Activated CD8-positive, alpha-beta memory T cell treated with anti-CD3 and anti-CD28 coated beads for 4 hours (primary cell): Measurements from ENCODE around the gene STAT3.
"Not testable (repeated sequence)": the region's sequence is repeated elsewhere in the genome, so short reads cannot be mapped to it uniquely, and the experiment has no call there.

Source experiments
- DNase-seq, 2 donors: peaks; one replicate each; pipeline ENCODE4 v3.0.0-alpha.2; 2020; ENCODE audit warnings: low read depth in 2 of 2

Gene STAT3

DNA sequence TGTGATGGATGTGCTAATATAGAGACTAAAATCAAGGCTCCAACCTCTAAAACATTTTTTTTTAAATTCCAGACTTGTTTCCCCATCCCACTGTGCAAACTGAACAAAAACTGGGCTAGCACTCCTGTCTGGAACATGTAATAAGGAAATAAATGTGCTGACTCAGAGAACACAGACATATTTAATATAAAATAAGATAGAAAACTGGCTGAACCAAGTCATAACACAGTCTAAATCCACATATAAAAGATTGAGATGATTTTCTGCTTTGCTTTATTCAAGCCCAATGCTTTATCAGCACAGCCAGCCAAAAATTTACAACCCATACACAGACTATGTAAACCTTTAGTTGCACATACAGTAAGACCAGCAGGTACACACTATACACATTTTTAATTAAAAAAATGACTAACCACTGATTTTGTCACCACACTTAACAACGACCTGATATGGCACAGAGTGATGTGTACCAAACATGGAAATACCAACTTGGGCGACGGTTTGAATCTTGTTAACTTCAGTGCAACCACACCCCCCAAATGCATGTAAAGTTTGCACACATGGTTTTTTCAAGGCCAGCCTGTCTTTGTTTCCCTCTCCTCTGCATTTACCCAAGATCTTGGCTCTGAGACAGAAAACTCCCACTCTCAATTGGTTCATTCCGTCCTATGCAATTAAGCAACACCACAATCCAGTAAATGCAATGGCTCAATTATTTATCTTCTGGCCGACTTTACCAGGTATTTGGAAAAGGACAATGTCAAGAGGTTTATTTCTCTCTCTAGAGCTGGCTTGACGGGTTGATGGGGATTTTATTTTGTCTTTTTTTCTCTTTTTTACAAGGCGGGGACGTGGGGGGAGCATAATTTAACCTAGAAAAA, 1.2 kb downstream of the STAT3 start:
- no peak for DNase-seq

- no peak for DNase-seq
These were observed 6.3 kb downstream of the STAT3 start for GRCh38 chr17:42381898-42382297.

GRCh38 chr17:42380935-42381334, 7.3 kb downstream of the STAT3 start:
- DNase-seq = no peak

- no peak for DNase-seq
These were observed 9.2 kb downstream of the STAT3 start for GRCh38 chr17:42378959-42379594.

GRCh38 chr17:42378359-42378958, 9.8 kb downstream of the STAT3 start:
- no peak for DNase-seq

DNA sequence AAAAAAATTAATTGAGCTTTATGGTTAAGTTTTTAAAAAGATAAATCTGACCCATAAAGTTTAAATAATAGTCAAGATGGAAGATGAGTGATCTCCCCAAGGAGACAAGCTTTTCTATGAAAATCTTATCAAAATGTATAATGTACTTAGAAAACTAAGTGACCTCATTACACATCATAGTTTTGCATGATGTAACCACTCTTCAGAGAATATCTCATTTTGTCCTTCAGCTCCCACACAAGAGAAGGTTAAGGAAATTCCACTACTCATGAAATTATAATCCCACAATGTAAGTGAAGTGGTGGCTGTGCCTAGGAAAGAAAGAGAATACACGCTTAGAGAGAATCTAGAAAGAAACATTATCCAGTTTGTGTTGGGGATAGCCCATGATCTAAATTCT, 14.3 kb downstream of the STAT3 start:
- DNase-seq = no peak

GRCh38 chr17:42372142-42372541, 16.1 kb downstream of the STAT3 start:
- no peak for DNase-seq

GRCh38 chr17:42368797-42369561, 19.3 kb downstream of the STAT3 start:
- not testable (repeated sequence) for DNase-seq

DNA sequence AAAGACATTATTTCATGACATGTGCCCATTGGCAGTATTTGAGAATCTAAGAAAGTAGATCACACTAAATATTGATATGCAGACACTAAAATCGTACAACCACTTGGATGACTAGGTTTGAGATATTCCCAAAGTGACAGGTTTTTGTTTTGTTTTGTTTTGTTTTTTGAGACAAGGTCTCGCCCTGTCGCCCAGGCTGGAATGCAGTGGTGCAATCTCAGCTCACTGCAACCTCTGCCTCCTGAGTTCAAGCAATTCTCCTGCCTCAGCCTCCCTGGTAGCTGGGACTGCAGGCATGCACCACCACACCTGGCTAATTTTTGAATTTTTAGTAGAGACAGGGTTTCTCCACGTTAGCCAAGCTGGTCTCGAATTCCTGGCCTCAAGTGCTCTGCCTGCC, 19.9 kb downstream of the STAT3 start:
- not testable (repeated sequence) for DNase-seq

GRCh38 chr17:42366176-42367023, 21.8 kb downstream of the STAT3 start:
- DNase-seq = not testable (repeated sequence)

DNA sequence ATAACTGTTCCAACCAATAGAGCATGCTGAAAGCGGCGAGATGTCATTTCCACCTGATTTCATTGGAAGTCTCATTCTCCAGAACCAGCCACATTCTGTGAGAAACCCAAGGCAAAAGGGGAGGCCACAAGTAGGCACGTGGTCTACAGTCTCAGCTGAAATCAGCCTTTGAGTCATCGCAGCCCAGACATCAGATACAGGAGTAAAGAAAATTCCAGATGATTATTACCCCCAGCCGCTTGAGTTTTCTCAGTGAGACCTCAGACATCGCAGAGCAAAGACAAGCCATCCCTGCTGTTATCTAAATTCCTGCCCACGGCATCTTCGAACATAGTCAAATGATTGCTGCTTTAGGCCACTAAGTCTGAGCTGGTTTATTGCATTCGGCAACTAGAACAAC, 23.1 kb downstream of the STAT3 start:
- DNase-seq = no peak

GRCh38 chr17:42363767-42364585, 24.3 kb downstream of the STAT3 start:
- DNase-seq = no peak

- no peak for DNase-seq
These were observed 25.0 kb downstream of the STAT3 start for GRCh38 chr17:42363231-42363630.

DNA sequence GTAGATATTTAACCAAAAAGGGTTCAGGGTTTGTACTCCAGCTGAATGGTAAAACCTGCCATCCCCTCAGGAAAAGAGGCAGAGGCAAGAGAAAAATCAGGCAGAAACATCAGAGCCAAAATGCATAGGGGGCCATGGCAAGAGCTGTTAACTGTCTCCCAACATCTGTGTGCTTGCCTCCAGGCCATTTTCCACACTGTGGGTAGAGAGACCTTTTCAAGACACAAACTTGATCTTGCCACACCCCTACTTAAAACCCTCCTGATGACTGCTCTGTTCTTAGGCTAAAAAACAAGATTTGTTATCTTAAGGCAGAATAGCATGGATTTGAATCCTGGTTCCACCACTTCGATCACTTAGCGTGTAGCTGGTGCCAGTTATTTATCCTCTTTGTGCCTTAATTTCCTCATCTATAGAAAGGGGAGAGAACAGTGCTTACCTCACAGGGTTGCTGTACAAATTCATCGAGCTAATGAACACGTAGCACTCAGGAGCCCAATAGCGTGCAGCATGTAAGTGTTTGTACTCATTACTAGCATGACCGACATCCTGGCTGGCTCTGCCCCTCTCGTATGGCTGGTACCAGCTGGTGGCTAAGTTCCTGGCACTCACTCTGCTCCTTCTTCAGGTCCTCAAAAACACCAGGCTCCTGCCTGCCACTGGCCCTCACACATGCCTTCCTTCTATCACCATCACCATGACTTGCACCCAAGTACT, 25.8 kb downstream of the STAT3 start:
- DNase-seq = no peak

GRCh38 chr17:42361781-42362186, 26.5 kb downstream of the STAT3 start:
- DNase-seq = peak; percentile 26 to 38

DNA sequence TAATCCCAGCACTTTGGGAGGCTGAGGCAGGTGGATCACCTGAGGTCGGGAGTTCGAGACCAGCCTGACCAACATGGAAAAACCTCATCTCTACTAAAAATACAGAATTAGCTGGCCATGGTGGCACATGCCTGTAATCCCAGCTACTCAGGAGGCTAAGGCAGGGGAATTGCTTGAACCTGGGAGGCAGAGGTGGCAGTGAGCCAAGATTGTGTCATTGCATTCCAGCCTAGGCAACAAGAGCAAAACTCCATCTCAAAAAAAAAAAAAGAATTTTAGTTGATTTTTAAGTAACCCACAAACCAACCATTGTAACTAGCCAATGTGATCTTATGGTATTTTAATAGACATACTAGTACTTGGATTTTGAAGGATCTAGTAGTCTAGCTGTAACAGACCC, 27.9 kb downstream of the STAT3 start:
- not testable (repeated sequence) for DNase-seq

DNA sequence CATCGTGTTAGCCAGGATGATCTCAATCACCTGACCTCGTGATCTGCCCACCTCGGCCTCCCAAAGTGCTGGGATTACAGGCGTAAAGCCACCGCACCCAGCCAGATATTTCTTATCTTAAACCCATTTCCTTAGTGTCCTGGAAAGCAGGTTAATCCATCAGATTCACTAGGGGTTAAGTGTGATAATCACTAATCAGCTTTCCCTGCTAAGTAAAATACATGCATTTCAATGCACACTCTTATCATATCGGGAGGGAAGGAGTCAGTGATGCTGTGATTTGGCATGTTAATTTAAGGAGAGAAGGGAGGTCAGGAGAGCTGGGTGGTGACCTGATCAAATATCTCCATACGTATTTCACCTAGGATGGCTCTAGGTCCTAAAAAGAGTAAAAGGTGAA, 29.1 kb downstream of the STAT3 start:
- DNase-seq = no peak

DNA sequence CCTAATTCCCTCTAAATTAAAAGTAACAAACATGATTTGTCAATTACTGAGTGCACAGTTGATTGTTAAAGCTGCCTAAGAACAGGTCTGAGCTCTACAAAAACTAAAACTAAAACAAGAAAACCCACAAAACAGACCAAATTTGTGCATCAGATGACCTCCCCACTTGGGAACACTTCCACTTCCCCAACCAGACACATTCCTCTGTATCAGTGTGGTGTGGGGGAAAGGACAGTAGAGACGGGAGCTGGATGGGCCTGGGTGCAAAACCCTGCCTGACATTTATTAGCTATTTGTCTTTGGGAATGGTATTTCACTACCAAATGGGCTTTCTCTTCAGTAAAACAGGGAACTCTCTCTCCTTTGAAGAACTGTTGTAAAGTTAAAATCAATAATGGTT, 29.8 kb downstream of the STAT3 start:
- DNase-seq = no peak
